ENCODE results near the gene ANKRD16. TPM values are rescaled to one million over a fixed set of nuclear protein-coding genes. Genes with fewer than 3 reads are reported as not detected.

The ANKRD16 gene
- total and polyA plus RNA-seq, 2 of the 13 experiments (the other 11 are each of a cell fraction or from before 2014, with no cell fraction given), result 8.0 to 11.4 TPM

- TF ChIP-seq ZNF772 (CRISPR knock-in tag; IDR thresholded peaks at IDR 0.05) (peak; percentile 52; the same call in 1 of the 2 replicates), HCFC1 (IDR thresholded peaks at IDR 0.05; ENCODE audit: low read depth, low read length) (no peak), ZBTB26 (CRISPR knock-in tag; IDR thresholded peaks at IDR 0.05; ENCODE audit: borderline replicate concordance) (0 out of 2 replicates have a peak, but pooled peaks have one; percentile 30), BRD4 (CRISPR knock-in tag; IDR thresholded peaks at IDR 0.05) (no peak), DR1 (CRISPR knock-in tag; IDR thresholded peaks at IDR 0.05) (peak; percentile 12), GTF2F1 (IDR thresholded peaks at IDR 0.05; ENCODE audit: low read length) (no peak), ZNF557 (CRISPR knock-in tag; IDR thresholded peaks at IDR 0.05) (no peak), ZNF747 (CRISPR knock-in tag; IDR thresholded peaks at IDR 0.05; ENCODE audit: borderline replicate concordance) (0 out of 2 replicates have a peak, but pooled peaks have one; percentile 25), KDM6A (CRISPR knock-in tag; IDR thresholded peaks at IDR 0.05; ENCODE audit: low read depth) (no peak), POLR2A (IDR thresholded peaks at IDR 0.05; ENCODE audit: insufficient read depth in 1 of 2, low read depth in 2 of 2, low read length in 2 of 2) (peak in 1 of 2 experiments; percentile 60; a peak in 2 of 4 replicates), NR2F1 (CRISPR knock-in tag; IDR thresholded peaks at IDR 0.05) (0 out of 4 replicates have a peak, but pooled peaks of 1 of the 2 experiments have one; percentile 8), ZNF776 (CRISPR knock-in tag; IDR thresholded peaks at IDR 0.05) (no peak), ZNF30 (CRISPR knock-in tag; IDR thresholded peaks at IDR 0.05) (no peak), ZSCAN31 (CRISPR knock-in tag; IDR thresholded peaks at IDR 0.05; ENCODE audit: low read depth) (no peak), ZNF17 (CRISPR knock-in tag; IDR thresholded peaks at IDR 0.05) (no peak), NR2F2 (IDR thresholded peaks at IDR 0.05; ENCODE audit: borderline replicate concordance, low read depth) (no peak), ZNF496 (CRISPR knock-in tag; IDR thresholded peaks at IDR 0.05; ENCODE audit: insufficient replicate concordance) (no peak), NFIC (IDR thresholded peaks at IDR 0.05; ENCODE audit: low read length) (no peak), ZFYVE20 (CRISPR knock-in tag; IDR thresholded peaks at IDR 0.05; ENCODE audit: borderline replicate concordance, low read depth) (no peak), IKZF4 (CRISPR knock-in tag; IDR thresholded peaks at IDR 0.05; ENCODE audit: borderline replicate concordance, low read depth, not compliant biosample characterization) (no peak), ZNF879 (CRISPR knock-in tag; IDR thresholded peaks at IDR 0.05) (no peak)
- TF ChIP-seq, protein P1, sequence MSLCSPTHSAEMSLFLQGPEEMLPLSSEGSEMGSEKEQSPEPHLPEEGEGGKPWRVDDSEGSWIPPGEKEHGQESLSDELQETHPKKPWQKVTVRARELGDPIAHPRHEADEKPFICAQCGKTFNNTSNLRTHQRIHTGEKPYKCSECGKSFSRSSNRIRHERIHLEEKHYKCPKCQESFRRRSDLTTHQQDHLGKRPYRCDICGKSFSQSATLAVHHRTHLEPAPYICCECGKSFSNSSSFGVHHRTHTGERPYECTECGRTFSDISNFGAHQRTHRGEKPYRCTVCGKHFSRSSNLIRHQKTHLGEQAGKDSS (CRISPR knock-in tag; IDR thresholded peaks at IDR 0.05; ENCODE audit: borderline replicate concordance, low read depth), result 0 out of 2 replicates have a peak, but pooled peaks have one; percentile 71
- TF ChIP-seq, protein P2, sequence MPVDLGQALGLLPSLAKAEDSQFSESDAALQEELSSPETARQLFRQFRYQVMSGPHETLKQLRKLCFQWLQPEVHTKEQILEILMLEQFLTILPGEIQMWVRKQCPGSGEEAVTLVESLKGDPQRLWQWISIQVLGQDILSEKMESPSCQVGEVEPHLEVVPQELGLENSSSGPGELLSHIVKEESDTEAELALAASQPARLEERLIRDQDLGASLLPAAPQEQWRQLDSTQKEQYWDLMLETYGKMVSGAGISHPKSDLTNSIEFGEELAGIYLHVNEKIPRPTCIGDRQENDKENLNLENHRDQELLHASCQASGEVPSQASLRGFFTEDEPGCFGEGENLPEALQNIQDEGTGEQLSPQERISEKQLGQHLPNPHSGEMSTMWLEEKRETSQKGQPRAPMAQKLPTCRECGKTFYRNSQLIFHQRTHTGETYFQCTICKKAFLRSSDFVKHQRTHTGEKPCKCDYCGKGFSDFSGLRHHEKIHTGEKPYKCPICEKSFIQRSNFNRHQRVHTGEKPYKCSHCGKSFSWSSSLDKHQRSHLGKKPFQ (CRISPR knock-in tag; IDR thresholded peaks at IDR 0.05; ENCODE audit: insufficient replicate concordance), result peak; percentile 14
- TF ChIP-seq, protein P3, sequence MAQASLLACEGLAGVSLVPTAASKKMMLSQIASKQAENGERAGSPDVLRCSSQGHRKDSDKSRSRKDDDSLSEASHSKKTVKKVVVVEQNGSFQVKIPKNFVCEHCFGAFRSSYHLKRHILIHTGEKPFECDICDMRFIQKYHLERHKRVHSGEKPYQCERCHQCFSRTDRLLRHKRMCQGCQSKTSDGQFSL (CRISPR knock-in tag; IDR thresholded peaks at IDR 0.05), result no peak
- TF ChIP-seq, protein P4, sequence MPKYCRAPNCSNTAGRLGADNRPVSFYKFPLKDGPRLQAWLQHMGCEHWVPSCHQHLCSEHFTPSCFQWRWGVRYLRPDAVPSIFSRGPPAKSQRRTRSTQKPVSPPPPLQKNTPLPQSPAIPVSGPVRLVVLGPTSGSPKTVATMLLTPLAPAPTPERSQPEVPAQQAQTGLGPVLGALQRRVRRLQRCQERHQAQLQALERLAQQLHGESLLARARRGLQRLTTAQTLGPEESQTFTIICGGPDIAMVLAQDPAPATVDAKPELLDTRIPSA (CRISPR knock-in tag; IDR thresholded peaks at IDR 0.05; ENCODE audit: borderline replicate concordance), result no peak
These were observed 77.2 kb downstream of the ANKRD16 start (continued) for GRCh38 chr10:5812283-5813090.
